Adipocyte (in vitro differentiated cells): Measurements from ENCODE around the gene NDUFS8.

Experiments used
- DNase-seq: peaks from one replicate; pipeline ENCODE4 v3.0.0-alpha.2; 2015; ENCODE audit warnings: low read depth
- H3K27me3 ChIP-seq: replicated peaks from 2 replicates; pipeline ENCODE4 v1.7.0; 2013; ENCODE audit warnings: mild to moderate bottlenecking, low read length, moderate library complexity; ENCODE audit not compliant: control insufficient read depth, insufficient read depth
- H3K36me3 ChIP-seq: 2 replicates; pipeline ENCODE4 v1.7.0; 2013; ENCODE audit warnings: low read length, mild to moderate bottlenecking, moderate library complexity; ENCODE audit not compliant: control insufficient read depth, insufficient read depth, severe bottlenecking
- H3K4me1 ChIP-seq: 2 replicates; pipeline ENCODE4 v1.7.0; 2013; ENCODE audit warnings: mild to moderate bottlenecking, low read length, moderate library complexity; ENCODE audit not compliant: control insufficient read depth, insufficient read depth
- H3K4me3 ChIP-seq: 2 replicates; pipeline ENCODE4 v1.7.0; 2013; ENCODE audit warnings: mild to moderate bottlenecking, low read length, moderate library complexity
- H3K9ac ChIP-seq: 2 replicates; pipeline ENCODE4 v1.7.0; 2013; ENCODE audit warnings: mild to moderate bottlenecking, low read length, moderate library complexity
- H3K9me3 ChIP-seq: 2 replicates; pipeline ENCODE4 v1.7.0; 2013; ENCODE audit warnings: mild to moderate bottlenecking, low read length, moderate library complexity; ENCODE audit not compliant: control insufficient read depth

NDUFS8 gene

DNA sequence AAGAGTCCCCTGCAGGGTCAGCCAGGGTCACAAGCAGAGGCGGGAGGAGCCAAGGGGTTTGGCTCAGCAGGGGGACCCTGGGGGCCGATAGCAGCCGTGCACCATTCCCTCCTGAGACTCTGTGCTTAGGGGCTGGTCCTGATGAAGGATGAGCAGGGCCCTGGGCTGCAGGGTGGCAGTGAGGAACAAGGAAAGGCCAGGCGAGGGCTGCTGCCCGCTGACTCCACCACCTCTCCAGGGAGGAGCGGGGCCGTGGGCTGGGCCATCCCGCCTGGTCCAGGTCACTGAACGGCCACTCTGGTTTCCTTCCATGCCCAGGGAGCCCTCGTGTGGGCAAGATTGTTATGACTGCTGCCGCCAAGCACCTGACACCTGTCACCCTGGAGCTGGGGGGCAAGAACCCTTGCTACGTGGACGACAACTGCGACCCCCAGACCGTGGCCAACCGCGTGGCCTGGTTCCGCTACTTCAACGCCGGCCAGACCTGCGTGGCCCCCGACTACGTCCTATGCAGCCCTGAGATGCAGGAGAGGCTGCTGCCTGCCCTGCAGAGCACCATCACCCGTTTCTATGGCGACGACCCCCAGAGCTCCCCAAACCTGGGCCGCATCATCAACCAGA lies 9.2 kb upstream of the NDUFS8 start:
- Histone ChIP-seq H3K4me3 (no peak overlapping the region), H3K4me1 (peaks cover 17% of the 10 kb centered on the region), H3K27me3 (no peaks in the 10 kb centered on the region), H3K9ac (no peak overlapping the region), H3K36me3 (no peaks in the 10 kb centered on the region), H3K9me3 (no peaks in the 10 kb centered on the region)
- no peak for DNase-seq

DNA sequence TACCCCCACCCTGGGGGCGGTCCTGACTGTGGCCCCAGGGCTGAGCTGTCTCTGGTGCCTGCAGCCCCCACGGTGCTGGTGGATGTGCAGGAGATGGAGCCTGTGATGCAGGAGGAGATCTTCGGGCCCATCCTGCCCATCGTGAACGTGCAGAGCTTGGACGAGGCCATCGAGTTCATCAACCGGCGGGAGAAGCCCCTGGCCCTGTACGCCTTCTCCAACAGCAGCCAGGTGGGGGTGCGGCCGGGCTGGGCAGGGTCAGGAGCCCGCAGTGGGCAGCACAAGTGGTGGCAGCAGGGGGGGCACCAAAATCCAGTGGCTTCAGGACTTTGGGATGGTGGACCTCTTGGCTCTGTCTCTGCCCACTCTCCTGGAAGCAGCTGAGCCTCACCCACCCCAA lies 8.0 kb upstream of the NDUFS8 start:
- no peaks in the 10 kb centered on the region for H3K27me3 ChIP-seq
- H3K9ac ChIP-seq: no peak overlapping the region
- DNase-seq: no peak
- H3K36me3 ChIP-seq: no peaks in the 10 kb centered on the region
- H3K4me3 ChIP-seq: no peak overlapping the region
- H3K4me1 ChIP-seq: peaks cover 10% of the 10 kb centered on the region
- no peaks in the 10 kb centered on the region for H3K9me3 ChIP-seq

DNA sequence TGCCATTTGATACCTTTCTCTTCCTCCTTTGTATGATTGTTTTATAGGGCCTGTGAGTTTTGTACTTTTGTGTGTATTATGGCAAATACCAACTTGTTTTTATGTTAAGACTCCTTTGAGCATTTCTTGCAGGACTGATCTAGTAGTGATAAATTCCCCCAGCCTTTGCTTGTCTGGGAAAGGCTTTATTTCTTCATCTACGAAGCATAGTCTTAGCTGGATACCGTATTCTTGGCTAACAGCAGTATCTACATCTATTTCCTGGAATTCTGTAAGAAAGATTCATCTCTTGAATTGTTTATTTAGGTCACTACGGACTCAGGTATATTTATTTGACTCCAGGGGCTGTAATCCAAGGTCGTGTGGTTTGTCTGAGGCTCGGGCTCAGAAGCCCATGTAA lies 6.0 kb upstream of the NDUFS8 start:
- Histone ChIP-seq H3K9me3 (no peaks in the 10 kb centered on the region), H3K36me3 (no peaks in the 10 kb centered on the region), H3K4me1 (peaks cover 29% of the 10 kb centered on the region), H3K4me3 (no peak overlapping the region), H3K9ac (no peak overlapping the region), H3K27me3 (no peaks in the 10 kb centered on the region)
- DNase-seq: no peak

DNA sequence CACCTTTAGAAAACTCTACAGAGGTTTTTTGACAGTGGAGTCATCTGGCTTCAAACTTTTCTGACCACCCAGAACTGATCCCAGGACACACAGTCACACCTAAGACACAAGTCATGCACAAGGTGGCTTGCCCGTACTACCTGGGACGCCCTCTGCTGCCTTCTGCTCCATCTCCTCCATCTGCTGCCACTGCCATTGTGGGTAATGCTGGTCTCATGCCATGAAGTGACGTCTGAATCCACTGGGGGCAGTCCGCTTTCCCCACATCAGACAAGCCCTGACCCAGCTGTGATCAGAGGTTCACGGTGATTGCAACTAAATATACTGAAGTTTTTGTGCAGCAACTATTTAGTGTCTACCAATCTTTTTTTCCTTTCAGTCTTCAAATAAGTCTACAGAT lies 5.4 kb upstream of the NDUFS8 start:
- Histone ChIP-seq H3K27me3 (no peaks in the 10 kb centered on the region), H3K4me1 (peaks cover 34% of the 10 kb centered on the region), H3K9me3 (no peaks in the 10 kb centered on the region), H3K36me3 (no peaks in the 10 kb centered on the region), H3K4me3 (no peak overlapping the region), H3K9ac (no peak overlapping the region)
- DNase-seq: no peak

DNA sequence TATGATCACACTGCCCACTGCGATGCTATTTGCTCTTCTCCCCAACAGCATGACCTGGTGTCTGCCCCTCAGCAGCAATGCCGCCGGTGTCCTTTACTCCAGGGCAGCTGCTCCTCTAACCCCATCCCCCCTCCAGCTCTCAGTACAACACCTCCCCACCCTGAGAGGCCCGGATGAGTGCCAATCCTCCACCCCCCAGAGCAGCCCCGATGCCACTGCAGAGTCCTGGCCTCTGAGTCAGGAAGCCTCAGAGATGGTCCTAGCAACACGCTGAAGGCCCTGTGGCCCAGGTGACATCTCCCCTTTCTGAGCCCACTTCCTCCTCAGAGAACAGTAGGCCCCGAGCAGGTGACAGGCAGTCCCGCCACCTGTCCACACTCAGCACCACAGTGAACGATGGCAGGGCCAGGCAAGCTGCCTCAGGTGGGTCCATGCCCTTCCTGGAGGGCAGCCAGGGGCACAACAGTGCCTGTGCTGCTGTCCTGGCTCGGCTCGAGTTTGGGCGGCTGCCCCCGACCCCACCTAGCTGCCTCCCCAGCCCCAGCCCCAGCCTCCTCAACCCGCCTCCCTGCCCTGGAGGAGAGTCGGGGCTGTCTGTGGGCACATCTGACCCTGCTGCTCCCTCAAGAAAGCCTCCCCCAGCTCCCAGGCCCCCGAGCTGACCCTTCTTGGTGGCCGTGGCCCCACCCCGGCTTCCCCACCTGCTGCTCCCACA lies 3.9 kb upstream of the NDUFS8 start:
- Histone ChIP-seq H3K4me3 (no peak overlapping the region), H3K9me3 (no peaks in the 10 kb centered on the region), H3K4me1 (peaks cover 33% of the 10 kb centered on the region), H3K36me3 (no peaks in the 10 kb centered on the region), H3K9ac (no peak overlapping the region), H3K27me3 (no peaks in the 10 kb centered on the region)
- DNase-seq: no peak

DNA sequence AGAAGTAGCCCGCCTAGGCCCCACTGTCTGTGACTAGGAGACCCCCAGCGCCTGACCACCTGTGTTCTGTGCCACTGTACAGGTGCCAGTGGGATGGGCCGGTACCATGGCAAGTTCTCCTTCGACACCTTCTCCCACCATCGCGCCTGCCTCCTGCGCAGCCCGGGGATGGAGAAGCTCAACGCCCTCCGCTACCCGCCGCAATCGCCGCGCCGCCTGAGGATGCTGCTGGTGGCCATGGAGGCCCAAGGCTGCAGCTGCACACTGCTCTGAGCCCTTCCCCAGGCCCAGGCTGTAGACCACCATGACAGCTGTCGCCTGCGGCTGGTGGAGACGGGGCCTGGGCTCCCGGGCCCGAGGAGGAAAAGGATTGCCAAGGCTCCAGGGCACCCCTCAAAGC lies 2.8 kb upstream of the NDUFS8 start:
- Histone ChIP-seq H3K9me3 (no peaks in the 10 kb centered on the region), H3K27me3 (no peaks in the 10 kb centered on the region), H3K9ac (peak overlapping the region; percentile 57), H3K4me1 (peaks cover 37% of the 10 kb centered on the region), H3K36me3 (no peaks in the 10 kb centered on the region), H3K4me3 (no peak overlapping the region)
- no peak for DNase-seq

DNA sequence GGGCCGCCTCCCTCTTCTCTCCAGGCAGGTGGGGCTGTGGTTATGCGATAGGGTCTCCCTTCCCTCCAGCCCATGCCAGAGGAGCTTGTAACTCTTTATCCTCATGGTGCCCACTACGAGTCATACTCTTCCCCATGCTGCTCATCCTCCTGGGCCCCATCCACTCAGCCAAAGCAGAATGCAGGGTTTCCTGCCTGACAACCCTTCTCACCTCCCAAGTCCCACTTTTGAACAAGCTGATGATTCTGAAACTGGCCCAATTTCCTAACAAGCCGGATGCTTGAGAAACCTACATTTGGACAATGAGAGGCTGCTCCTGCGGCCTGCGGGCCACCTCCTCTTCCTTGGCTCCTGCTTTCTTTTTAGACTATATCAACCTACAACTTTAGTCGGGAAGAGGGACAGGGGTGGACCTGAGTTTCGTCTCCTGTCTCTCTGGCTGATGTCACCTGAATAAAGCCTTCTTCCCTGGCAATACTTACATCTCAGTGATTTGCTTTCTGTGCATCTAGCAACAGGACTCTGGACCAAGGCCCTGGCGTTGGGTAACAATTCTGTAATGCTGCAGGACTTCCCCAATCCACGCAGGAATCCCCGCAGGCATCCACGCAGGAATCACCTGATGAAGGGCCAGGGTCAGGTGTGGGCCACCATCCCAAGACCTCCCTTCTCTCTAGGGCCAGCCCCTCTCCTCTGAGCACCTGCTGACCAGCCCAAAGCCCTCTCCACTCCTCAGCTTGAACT lies 1.5 kb upstream of the NDUFS8 start:
- Histone ChIP-seq H3K36me3 (no peaks in the 10 kb centered on the region), H3K9ac (peak overlapping the region; percentile 88), H3K4me3 (peak overlapping the region; percentile 98)

DNA sequence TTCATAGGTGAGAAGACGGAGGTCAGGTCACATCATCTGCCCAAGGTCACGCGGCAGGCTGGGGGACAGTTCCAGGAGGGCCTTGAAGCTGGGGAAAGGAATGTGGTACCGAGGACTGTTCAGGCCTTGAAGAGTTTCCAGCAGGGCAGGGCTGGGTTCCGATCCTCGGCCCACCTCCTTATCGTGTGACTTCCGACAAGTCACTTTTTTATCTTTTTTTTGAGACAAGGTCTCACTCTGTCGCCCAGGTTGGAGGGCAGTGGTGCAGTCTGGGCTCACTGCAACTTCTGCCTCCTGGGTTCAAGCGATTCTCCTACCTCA lies 623 bp downstream of the NDUFS8 start:
- Histone ChIP-seq H3K4me1 (peaks cover 53% of the 10 kb centered on the region), H3K27me3 (no peaks in the 10 kb centered on the region), H3K9ac (peak overlapping the region; percentile 99), H3K9me3 (no peaks in the 10 kb centered on the region), H3K36me3 (peaks cover 3% of the 10 kb centered on the region), H3K4me3 (peak overlapping the region; percentile 98)
- DNase-seq: peak; percentile 41

More for the DNA sequence above, 1.5 kb upstream of the NDUFS8 start:
- Histone ChIP-seq H3K9me3 (no peaks in the 10 kb centered on the region), H3K4me1 (peaks cover 50% of the 10 kb centered on the region), H3K27me3 (no peaks in the 10 kb centered on the region)
- DNase-seq: no peak

DNA sequence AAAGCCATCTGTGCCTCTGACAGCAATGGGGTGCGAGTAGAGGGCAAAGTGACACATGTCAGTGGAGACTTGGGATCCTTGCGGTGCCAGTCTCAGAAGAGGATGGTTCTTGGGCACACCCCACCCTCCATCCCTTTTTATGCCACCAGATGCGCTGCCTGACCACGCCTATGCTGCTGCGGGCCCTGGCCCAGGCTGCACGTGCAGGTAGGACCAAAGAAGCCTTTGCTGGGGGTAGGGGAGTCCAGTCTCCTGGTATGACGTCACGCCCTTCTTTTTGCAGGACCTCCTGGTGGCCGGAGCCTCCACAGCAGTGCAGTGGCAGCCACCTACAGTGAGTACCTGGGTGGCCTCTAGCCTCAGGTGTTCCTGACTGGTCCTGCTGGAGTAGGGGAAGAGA lies 1.5 kb downstream of the NDUFS8 start:
- Histone ChIP-seq H3K36me3 (peaks cover 3% of the 10 kb centered on the region), H3K4me1 (peaks cover 53% of the 10 kb centered on the region), H3K9me3 (no peaks in the 10 kb centered on the region), H3K4me3 (no peak overlapping the region), H3K9ac (peak overlapping the region; percentile 3), H3K27me3 (no peaks in the 10 kb centered on the region)
- DNase-seq: no peak

DNA sequence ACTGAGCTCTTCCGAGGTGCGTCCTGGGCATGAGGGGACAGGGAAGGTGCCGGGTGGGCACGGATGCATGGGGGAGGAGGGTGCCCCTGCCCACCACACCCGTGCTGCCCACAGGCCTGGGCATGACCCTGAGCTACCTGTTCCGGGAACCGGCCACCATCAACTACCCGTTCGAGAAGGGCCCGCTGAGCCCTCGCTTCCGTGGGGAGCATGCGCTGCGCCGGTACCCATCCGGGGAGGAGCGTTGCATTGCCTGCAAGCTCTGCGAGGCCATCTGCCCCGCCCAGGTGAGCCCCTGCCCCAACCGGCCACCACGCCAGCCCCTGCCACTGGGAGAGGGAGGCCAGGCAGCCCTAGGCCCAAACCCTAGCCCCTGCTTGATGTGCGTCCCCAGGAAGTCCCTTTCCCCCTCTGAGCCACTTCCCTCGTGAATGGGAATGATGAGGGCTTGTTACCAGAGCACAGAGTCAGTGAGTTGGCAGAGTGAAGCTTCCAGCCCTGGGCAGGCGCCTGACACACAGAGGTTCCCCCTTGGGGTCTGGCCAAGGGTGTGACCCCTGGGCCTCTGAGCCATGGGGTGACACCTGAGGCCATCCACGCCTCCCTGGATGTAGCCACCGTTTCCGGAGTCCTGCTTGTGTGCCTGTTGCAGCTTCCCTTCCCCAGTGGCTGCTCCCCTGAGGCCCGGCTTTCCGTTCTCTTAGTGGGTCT lies 2.7 kb downstream of the NDUFS8 start:
- no peaks in the 10 kb centered on the region for H3K9me3 ChIP-seq
- H3K4me3 ChIP-seq: peak overlapping the region; percentile 24
- peaks cover 51% of the 10 kb centered on the region for H3K4me1 ChIP-seq
- H3K9ac ChIP-seq: peak overlapping the region; percentile 53
- no peaks in the 10 kb centered on the region for H3K27me3 ChIP-seq
- no peak for DNase-seq
- peaks cover 3% of the 10 kb centered on the region for H3K36me3 ChIP-seq

DNA sequence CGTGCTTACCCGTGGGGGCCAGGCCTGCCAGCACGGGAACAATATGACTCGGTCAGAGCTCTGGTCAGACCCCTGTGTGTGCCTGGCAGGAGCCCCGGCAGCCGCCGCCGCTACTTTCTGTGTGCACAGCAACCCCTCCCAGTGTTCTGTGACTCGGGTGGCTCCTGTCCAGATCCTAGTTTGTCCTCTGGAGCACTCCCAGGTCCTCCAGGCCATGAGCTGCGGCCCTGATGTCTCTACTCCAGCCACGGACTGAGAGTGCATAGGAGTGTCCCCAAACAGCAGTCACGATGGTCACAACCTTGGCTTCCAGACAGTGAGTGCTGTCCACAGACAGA lies 3.2 kb downstream of the NDUFS8 start:
- Histone ChIP-seq H3K4me1 (peaks cover 51% of the 10 kb centered on the region), H3K9me3 (no peaks in the 10 kb centered on the region), H3K36me3 (peaks cover 3% of the 10 kb centered on the region), H3K4me3 (no peak overlapping the region), H3K9ac (peak overlapping the region; percentile 53), H3K27me3 (no peaks in the 10 kb centered on the region)
- DNase-seq: no peak
